GM12872 (cell line): ENCODE data around the gene ABCC4.

ENCODE experiments used
- CTCF ChIP-seq: IDR thresholded peaks from 3 replicates; pipeline ENCODE4 v1.5.1; 2011; ENCODE audit warnings: low read depth, mild to moderate bottlenecking, low read length, moderate library complexity; ENCODE audit not compliant: insufficient read depth

The ABCC4 gene

GRCh38 chr13:95195146-95195545 lies 106.1 kb downstream of the ABCC4 start:
- no peak for TF ChIP-seq CTCF

- no peak for TF ChIP-seq CTCF
Measured at GRCh38 chr13:95193509-95194230, 107.6 kb downstream of the ABCC4 start.

- TF ChIP-seq CTCF: no peak
Measured at GRCh38 chr13:95192998-95193397, 108.3 kb downstream of the ABCC4 start.

GRCh38 chr13:95191821-95192563 lies 109.3 kb downstream of the ABCC4 start:
- TF ChIP-seq CTCF: peak; percentile 96

GRCh38 chr13:95188128-95188527 lies 113.1 kb downstream of the ABCC4 start:
- no peak for TF ChIP-seq CTCF

GRCh38 chr13:95185851-95186250 lies 115.4 kb downstream of the ABCC4 start:
- TF ChIP-seq CTCF: no peak

GRCh38 chr13:95185311-95185710 lies 115.9 kb downstream of the ABCC4 start:
- TF ChIP-seq CTCF: no peak
